PFSK-1 (cell line): ENCODE data around the gene FARS2.

Experiments
- FOXP2 ChIP-seq: optimal IDR thresholded peaks from 2 replicates; pipeline ENCODE3; 2011; ENCODE audit warnings: borderline replicate concordance, control low read depth, inconsistent platforms; ENCODE audit not compliant: insufficient read depth; ENCODE audit errors: extremely low read length, extremely low read depth
- POLR2AphosphoS5 ChIP-seq: IDR thresholded peaks from 2 replicates; pipeline ENCODE4 v1.6.1; 2012; ENCODE audit warnings: low read depth, mild to moderate bottlenecking, control low read depth, low read length, moderate library complexity
- SIN3A ChIP-seq: IDR thresholded peaks from 2 replicates; pipeline ENCODE4 v1.6.1; 2012; ENCODE audit warnings: mild to moderate bottlenecking, low read length, moderate library complexity, borderline replicate concordance; ENCODE audit not compliant: insufficient read depth
- TAF1 ChIP-seq: IDR thresholded peaks from 2 replicates; pipeline ENCODE4 v1.6.1; 2012; ENCODE audit warnings: low read length, control low read depth, borderline replicate concordance; ENCODE audit not compliant: insufficient read depth
- TF ChIP-seq, protein P1 (sequence below), 2 experiments: IDR thresholded peaks; 2 replicates each; pipeline versions ENCODE4 v1.6.1 to v1.8.0; 2011 to 2012; ENCODE audit warnings: low read depth in 2 of 2, low read length in 2 of 2, control low read depth in 1 of 2, inconsistent platforms in 1 of 2, mild to moderate bottlenecking in 1 of 2, moderate library complexity in 1 of 2; ENCODE audit not compliant: insufficient read depth in 1 of 2

The FARS2 gene

GRCh38 chr6:5657684-5658430 is 396.5 kb downstream of the FARS2 start:
- TF ChIP-seq TAF1 (no peak), SIN3A (no peak), POLR2AphosphoS5 (no peak), FOXP2 (no peak)
- TF ChIP-seq, protein P1, sequence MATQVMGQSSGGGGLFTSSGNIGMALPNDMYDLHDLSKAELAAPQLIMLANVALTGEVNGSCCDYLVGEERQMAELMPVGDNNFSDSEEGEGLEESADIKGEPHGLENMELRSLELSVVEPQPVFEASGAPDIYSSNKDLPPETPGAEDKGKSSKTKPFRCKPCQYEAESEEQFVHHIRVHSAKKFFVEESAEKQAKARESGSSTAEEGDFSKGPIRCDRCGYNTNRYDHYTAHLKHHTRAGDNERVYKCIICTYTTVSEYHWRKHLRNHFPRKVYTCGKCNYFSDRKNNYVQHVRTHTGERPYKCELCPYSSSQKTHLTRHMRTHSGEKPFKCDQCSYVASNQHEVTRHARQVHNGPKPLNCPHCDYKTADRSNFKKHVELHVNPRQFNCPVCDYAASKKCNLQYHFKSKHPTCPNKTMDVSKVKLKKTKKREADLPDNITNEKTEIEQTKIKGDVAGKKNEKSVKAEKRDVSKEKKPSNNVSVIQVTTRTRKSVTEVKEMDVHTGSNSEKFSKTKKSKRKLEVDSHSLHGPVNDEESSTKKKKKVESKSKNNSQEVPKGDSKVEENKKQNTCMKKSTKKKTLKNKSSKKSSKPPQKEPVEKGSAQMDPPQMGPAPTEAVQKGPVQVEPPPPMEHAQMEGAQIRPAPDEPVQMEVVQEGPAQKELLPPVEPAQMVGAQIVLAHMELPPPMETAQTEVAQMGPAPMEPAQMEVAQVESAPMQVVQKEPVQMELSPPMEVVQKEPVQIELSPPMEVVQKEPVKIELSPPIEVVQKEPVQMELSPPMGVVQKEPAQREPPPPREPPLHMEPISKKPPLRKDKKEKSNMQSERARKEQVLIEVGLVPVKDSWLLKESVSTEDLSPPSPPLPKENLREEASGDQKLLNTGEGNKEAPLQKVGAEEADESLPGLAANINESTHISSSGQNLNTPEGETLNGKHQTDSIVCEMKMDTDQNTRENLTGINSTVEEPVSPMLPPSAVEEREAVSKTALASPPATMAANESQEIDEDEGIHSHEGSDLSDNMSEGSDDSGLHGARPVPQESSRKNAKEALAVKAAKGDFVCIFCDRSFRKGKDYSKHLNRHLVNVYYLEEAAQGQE (IDR thresholded peaks at IDR 0.05; ENCODE audit: insufficient read depth in 1 of 2, low read depth in 2 of 2, low read length in 2 of 2), result no peak

DNA sequence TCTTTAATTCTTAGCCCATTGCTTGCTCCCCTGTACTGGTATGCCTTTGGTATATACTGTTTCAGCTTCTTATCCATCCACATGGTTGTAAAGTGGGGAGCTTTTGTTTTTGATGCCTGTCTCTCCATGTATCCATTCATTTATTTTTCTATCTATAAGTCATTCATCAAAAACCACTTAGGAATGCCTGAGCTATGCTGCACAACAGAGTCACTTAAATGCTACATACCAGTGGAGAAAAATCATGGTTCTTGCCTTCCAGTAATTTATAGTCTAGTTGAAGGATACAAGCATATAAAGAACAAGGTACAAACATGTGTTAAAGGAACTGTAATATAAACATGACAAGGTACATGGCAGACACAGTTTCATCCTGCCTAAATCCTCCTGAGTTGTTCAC is 398.2 kb downstream of the FARS2 start:
- TF ChIP-seq POLR2AphosphoS5, result no peak
- no peak for TF ChIP-seq TAF1
- TF ChIP-seq, protein P1 (IDR thresholded peaks at IDR 0.05; ENCODE audit: insufficient read depth in 1 of 2, low read depth in 2 of 2, low read length in 2 of 2), result no peak
- TF ChIP-seq FOXP2, result no peak
- TF ChIP-seq SIN3A, result no peak

DNA sequence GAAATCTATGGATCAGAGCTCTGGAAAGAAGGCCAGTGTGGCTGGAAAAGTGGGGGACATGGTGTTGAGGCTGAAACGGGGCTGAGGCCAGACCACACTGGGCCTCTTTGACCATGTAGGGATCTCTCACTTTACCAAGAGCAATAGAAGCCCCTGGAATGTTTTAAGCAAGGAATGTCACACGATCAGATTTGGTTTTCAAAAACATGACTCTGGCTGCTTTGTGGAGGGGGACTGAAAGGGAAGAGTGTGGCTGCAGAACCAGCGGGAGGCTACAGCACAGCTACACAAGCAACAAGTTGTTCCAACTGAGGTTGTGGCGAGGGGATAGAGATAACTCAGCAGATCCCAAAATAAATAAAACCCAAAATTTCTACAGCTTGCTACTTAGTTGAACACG is 399.5 kb downstream of the FARS2 start:
- TF ChIP-seq SIN3A, result no peak
- no peak for TF ChIP-seq TAF1
- TF ChIP-seq FOXP2, result no peak
- TF ChIP-seq, protein P1 (IDR thresholded peaks at IDR 0.05; ENCODE audit: insufficient read depth in 1 of 2, low read depth in 2 of 2, low read length in 2 of 2), result no peak

GRCh38 chr6:5662797-5663196 is 401.5 kb downstream of the FARS2 start:
- TF ChIP-seq POLR2AphosphoS5 (no peak), TAF1 (no peak), SIN3A (no peak), FOXP2 (no peak)
- TF ChIP-seq, protein P1 (IDR thresholded peaks at IDR 0.05; ENCODE audit: insufficient read depth in 1 of 2, low read depth in 2 of 2, low read length in 2 of 2), result no peak

DNA sequence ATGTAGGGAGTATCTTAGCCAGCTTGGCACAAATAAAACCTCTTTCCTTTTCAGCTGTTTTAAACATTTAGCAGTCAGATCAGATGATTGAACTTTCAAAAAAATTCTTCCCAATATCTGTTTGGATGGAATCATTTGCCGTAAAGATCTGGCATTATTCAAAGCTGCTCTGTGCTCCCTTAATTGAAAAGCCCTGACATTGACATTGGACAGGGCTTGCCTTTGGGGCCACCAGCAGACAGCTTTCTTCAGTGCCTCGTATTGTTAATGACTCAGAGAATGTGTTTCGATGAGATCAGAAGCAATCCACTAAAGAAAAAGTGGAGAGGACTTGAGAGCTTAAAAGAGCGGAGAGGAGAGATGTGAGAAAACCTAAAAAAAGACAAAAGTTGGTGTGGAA is 401.9 kb downstream of the FARS2 start:
- TF ChIP-seq FOXP2 (no peak), SIN3A (no peak), POLR2AphosphoS5 (no peak), TAF1 (no peak)
- TF ChIP-seq, protein P1 (IDR thresholded peaks at IDR 0.05; ENCODE audit: insufficient read depth in 1 of 2, low read depth in 2 of 2, low read length in 2 of 2), result no peak
